C1 segment of cervical spinal cord (tissue), 14 donors: Measurements from ENCODE around the gene MPG.
"Not testable (repeated sequence)": the region's sequence is repeated elsewhere in the genome, so short reads cannot be mapped to it uniquely, and the experiment has no call there.

Source experiments
- DNase-seq, 14 donors: peaks; one replicate each; lab custom pipeline; 2025; lab: John Stamatoyannopoulos, UW

MPG gene

GRCh38 chr16:106623-107324 lies 28.7 kb downstream of the MPG start:
- peak in 8 of 14 donors; percentile 31 to 60 (median 40) for DNase-seq

- no peak for DNase-seq
Measured at GRCh38 chr16:112153-112840, 34.3 kb downstream of the MPG start.

- no peak for DNase-seq
Measured at GRCh38 chr16:114327-114726, 36.3 kb downstream of the MPG start.

DNA sequence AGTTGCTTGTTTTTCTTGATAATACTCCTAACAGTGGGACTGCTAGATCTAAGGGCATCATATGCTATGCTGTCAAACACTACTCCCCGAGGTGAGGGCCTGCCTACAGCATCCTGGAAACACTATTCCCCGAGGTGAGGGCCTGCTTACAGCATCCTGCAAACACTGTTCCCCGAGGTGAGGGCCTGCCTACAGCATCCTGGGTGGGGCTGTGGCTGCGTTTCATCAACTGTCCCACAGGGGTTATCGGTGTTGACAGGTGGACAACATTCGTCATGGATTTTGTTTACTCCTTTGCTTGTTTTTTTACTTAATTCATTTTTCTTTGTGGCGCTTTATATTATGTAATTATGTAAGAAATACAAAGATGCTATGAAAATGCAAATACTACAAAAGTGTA lies 38.0 kb downstream of the MPG start:
- DNase-seq = no peak

GRCh38 chr16:117379-118365 lies 39.6 kb downstream of the MPG start:
- DNase-seq = peak in 2 of 14 donors; percentile 22 to 28

- DNase-seq = no peak
Measured at GRCh38 chr16:118857-119256, 40.8 kb downstream of the MPG start.

DNA sequence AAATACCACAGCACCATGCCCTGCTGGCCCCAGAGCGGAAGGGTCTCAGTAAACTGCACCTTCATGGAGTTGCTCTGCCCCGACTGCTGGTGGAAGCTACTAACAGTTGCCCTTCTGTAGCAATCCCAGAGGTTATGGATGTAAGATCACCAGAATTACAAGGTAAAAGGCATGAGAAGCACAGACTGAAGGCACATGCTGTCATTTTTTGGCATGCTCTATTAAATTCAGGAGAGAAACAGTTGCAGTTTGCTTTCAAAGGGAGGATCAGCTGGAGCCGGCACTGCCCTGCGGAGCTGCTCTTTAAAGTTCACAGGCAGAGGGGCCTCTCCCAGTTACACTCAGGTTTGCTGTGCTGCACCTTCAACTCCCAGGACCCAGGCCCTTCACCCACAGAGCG lies 41.3 kb downstream of the MPG start:
- no peak for DNase-seq

GRCh38 chr16:119835-120491 lies 41.9 kb downstream of the MPG start:
- no peak for DNase-seq

- no peak for DNase-seq
Measured at GRCh38 chr16:120756-121155, 42.7 kb downstream of the MPG start.

DNA sequence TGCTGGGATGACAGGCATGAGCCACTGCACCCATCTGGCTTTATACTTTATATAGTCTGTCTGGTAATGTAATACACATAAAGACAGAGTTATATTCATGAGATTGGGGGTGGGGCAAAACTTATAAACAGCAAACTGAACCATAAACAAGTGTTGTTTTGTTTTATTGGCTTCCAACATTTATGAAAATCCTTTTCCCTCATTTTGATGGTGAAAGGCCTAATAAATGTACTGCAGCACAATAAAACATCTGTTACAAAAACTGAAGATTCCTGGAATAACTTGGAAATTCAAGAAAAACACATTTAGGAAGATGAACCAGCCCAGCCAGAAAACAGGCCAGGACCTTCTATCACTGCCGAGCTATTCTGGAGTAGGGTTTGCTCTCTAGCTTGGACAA lies 44.3 kb downstream of the MPG start:
- DNase-seq = no peak

GRCh38 chr16:123558-124350 lies 45.7 kb downstream of the MPG start:
- not testable (repeated sequence) for DNase-seq

GRCh38 chr16:125011-125410 lies 47.0 kb downstream of the MPG start:
- DNase-seq = no peak

DNA sequence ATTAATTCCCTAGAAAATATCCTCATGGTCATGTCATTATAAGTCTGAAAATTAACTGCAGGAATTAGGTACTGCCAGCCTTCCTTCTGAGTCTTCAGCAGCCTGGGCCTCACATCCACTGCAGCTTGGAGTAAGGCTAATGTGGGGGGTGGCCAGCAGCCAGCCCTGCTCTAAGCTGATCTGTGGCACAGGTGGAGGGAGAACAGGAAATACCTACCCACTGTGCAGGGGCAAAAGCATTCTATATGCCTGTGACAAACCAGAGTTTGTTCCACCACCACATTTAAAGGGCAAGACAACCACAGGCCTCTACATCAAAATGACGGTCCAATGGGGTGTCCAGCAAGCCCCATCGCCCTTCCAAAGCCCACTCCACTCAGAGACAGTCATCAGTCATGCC lies 51.0 kb downstream of the MPG start:
- no peak for DNase-seq

DNA sequence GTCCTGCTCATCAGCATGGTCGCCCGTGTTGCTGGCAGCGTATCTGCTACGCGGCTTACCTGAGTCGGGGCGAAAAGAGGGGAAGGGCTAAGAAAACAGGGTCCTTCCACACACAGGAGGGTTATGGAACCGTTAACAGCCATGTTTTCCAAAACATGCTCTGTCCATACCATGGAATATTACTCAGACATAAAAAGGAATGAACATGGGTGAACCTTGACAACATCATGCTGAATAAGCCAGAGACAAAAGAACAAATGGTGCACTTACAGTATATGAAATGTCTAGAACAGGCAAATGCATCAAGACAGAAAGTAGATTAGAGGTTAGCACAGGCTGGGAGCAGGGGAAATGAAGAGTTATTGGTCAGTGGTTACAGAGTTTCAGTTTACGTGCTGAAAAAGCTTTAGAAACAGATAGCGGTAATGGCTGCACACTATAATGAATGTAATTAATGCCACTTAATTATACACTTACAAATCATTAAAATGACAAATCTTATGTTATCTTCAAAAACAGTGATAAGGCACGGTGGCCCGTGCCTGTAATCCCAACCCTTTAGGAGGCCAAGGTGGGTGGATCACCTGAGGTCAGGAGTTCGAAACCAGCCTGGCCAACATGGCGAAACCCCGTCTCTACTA lies 52.6 kb downstream of the MPG start:
- no peak for DNase-seq

- no peak for DNase-seq
Measured at GRCh38 chr16:132120-132519, 54.1 kb downstream of the MPG start.

- no peak for DNase-seq
Measured at GRCh38 chr16:133716-134115, 55.7 kb downstream of the MPG start.
